IMR-90 (cell line): ENCODE data around the gene MYLK4. TPM values are rescaled to one million over a fixed set of nuclear protein-coding genes. Genes with fewer than 3 reads are reported as not detected.

Experiments used
- ATAC-seq: fragments of 200-7000 bp; cut with Tn5 transposase; 2 replicates; pipeline ENCODE4 v1.9.1; 2020; ENCODE audit warnings: low read depth, mild to moderate bottlenecking, moderate library complexity
- BruUV-seq: library from RNA; stranded (reverse); fragments of 400-500 nt; replicated peaks from 2 replicates; lab custom pipeline; 2021; lab: Mats Ljungman, UMichigan
- CTCF ChIA-PET: fragments of 300-600 bp; formaldehyde crosslinking; extraction: SDS; loops from one replicate; lab custom pipeline; 2021; ENCODE audit warnings: antibody characterized with exemption; lab: Yijun Ruan, JAX
- POLR2A ChIA-PET: fragments of 300-600 bp; sonication (Branson Sonifier 250); formaldehyde crosslinking; loops from one replicate; lab custom pipeline; 2022; ENCODE audit warnings: antibody characterized with exemption; ENCODE audit not compliant: unreplicated experiment; lab: Charles Lee
- DNase-seq: peaks from one replicate; pipeline ENCODE4 v3.0.0; 2013
- H2AFZ ChIP-seq: replicated peaks from 2 replicates; pipeline ENCODE3; 2013; ENCODE audit warnings: low read length, mild to moderate bottlenecking; ENCODE audit not compliant: poor library complexity
- H2AK5ac ChIP-seq: 2 replicates; pipeline ENCODE4 v1.6.1; 2013; ENCODE audit warnings: low read depth, low read length, inconsistent platforms
- H2AK9ac ChIP-seq: replicated peaks from 2 replicates; pipeline ENCODE3; 2013; ENCODE audit warnings: mild to moderate bottlenecking, low read depth, low read length, moderate library complexity; ENCODE audit not compliant: poor library complexity
- H2BK120ac ChIP-seq: 2 replicates; pipeline ENCODE4 v1.6.1; 2013; ENCODE audit warnings: low read depth, low read length, inconsistent platforms
- H2BK15ac ChIP-seq: 3 replicates; pipeline ENCODE4 v1.6.1; 2013; ENCODE audit warnings: low read depth, low read length, inconsistent platforms
- H2BK20ac ChIP-seq: 2 replicates; pipeline ENCODE4 v1.6.1; 2013; ENCODE audit warnings: low read depth, mild to moderate bottlenecking, inconsistent platforms, low read length, moderate library complexity
- H2BK5ac ChIP-seq: 2 replicates; pipeline ENCODE4 v1.6.1; 2013; ENCODE audit warnings: mild to moderate bottlenecking, low read depth, low read length, inconsistent platforms; ENCODE audit not compliant: poor library complexity, severe bottlenecking
- H3K14ac ChIP-seq: replicated peaks from 2 replicates; pipeline ENCODE4 v1.6.1; 2013; ENCODE audit warnings: low read depth, low read length, inconsistent platforms
- H3K18ac ChIP-seq: 2 replicates; pipeline ENCODE4 v1.6.1; 2013; ENCODE audit warnings: low read depth, low read length, control low read depth
- H3K23ac ChIP-seq: 2 replicates; pipeline ENCODE4 v1.6.1; 2013; ENCODE audit warnings: low read depth, low read length, inconsistent platforms
- H3K27ac ChIP-seq: 2 replicates; pipeline ENCODE4 v1.5.1; 2013; ENCODE audit warnings: mild to moderate bottlenecking, control low read depth, low read length; ENCODE audit not compliant: insufficient read depth
- H3K27me3 ChIP-seq: 2 replicates; pipeline ENCODE4 v1.6.1; 2013; ENCODE audit warnings: low read length; ENCODE audit not compliant: control insufficient read depth, insufficient read depth
- H3K36me3 ChIP-seq: 2 replicates; pipeline ENCODE4 v1.6.1; 2013; ENCODE audit warnings: low read length, mixed read lengths; ENCODE audit not compliant: control insufficient read depth, insufficient read depth
- H3K4ac ChIP-seq: 2 replicates; pipeline ENCODE4 v1.6.1; 2013; ENCODE audit warnings: low read depth, low read length, inconsistent platforms
- H3K4me1 ChIP-seq: 2 replicates; pipeline ENCODE4 v1.6.1; 2013; ENCODE audit warnings: low read length, mixed read lengths; ENCODE audit not compliant: control insufficient read depth, insufficient read depth
- H3K4me2 ChIP-seq: 2 replicates; pipeline ENCODE4 v1.6.1; 2013; ENCODE audit warnings: low read depth, mild to moderate bottlenecking, control low read depth, low read length, moderate library complexity
- H3K4me3 ChIP-seq: 2 replicates; pipeline ENCODE4 v1.5.1; 2013; ENCODE audit warnings: low read depth, mild to moderate bottlenecking, control low read depth, low read length, moderate library complexity; ENCODE audit not compliant: insufficient read depth
- H3K56ac ChIP-seq: 2 replicates; pipeline ENCODE4 v1.6.1; 2013; ENCODE audit warnings: low read length, inconsistent platforms; ENCODE audit not compliant: insufficient read depth; ENCODE audit errors: extremely low read depth
- H3K79me1 ChIP-seq, 2 experiments: 2 replicates each; pipeline ENCODE4 v1.6.1; 2013; ENCODE audit warnings: low read length in 2 of 2, inconsistent platforms in 1 of 2, low read depth in 1 of 2
- H3K9ac ChIP-seq: 2 replicates; pipeline ENCODE4 v1.6.1; 2013; ENCODE audit warnings: low read depth, low read length, control low read depth
- H3K9me1 ChIP-seq: 2 replicates; pipeline ENCODE4 v1.6.1; 2013; ENCODE audit warnings: low read length, inconsistent platforms; ENCODE audit not compliant: insufficient read depth
- H3K9me3 ChIP-seq: 2 replicates; pipeline ENCODE4 v1.6.1; 2013; ENCODE audit warnings: low read length; ENCODE audit not compliant: control insufficient read depth, insufficient read depth
- H4K20me1 ChIP-seq: 2 replicates; pipeline ENCODE4 v1.6.1; 2013; ENCODE audit warnings: low read length, inconsistent platforms; ENCODE audit not compliant: insufficient read depth
- H4K5ac ChIP-seq: 2 replicates; pipeline ENCODE4 v1.6.1; 2013; ENCODE audit warnings: mild to moderate bottlenecking, low read depth, low read length, control low read depth
- H4K8ac ChIP-seq, 2 experiments: 2 replicates each; pipeline ENCODE4 v1.6.1; 2013; ENCODE audit warnings: low read depth in 2 of 2, low read length in 2 of 2, control low read depth in 1 of 2, inconsistent platforms in 1 of 2
- H4K91ac ChIP-seq: 2 replicates; pipeline ENCODE4 v1.6.1; 2013; ENCODE audit warnings: low read depth, low read length, inconsistent platforms; ENCODE audit not compliant: insufficient read depth
- BHLHE40 ChIP-seq: fragments of 150-350 bp; IDR thresholded peaks from 2 replicates; pipeline ENCODE4 v1.6.1; 2016; ENCODE audit warnings: mild to moderate bottlenecking, low read depth, low read length
- CTCF ChIP-seq: conservative IDR thresholded peaks from 2 replicates; pipeline ENCODE4 v1.5.1; 2012; ENCODE audit warnings: mild to moderate bottlenecking, low read depth, low read length, improper control_type of control experiment
- ELK1 ChIP-seq: fragments of 150-350 bp; IDR thresholded peaks from 2 replicates; pipeline ENCODE4 v1.6.1; 2016; ENCODE audit warnings: low read depth, mild to moderate bottlenecking, low read length, moderate library complexity, borderline replicate concordance
- MAZ ChIP-seq: IDR thresholded peaks from 2 replicates; pipeline ENCODE4 v1.6.1; 2012; ENCODE audit warnings: low read depth, mild to moderate bottlenecking, low read length, improper control_type of control experiment, moderate library complexity, borderline replicate concordance
- MXI1 ChIP-seq: IDR thresholded peaks from 2 replicates; pipeline ENCODE4 v1.6.1; 2012; ENCODE audit warnings: low read depth, mild to moderate bottlenecking, low read length, moderate library complexity, borderline replicate concordance
- NFE2L2 ChIP-seq: fragments of 150-350 bp; IDR thresholded peaks from 2 replicates; pipeline ENCODE4 v1.6.1; 2016; ENCODE audit warnings: low read depth, mild to moderate bottlenecking, low read length
- POLR2A ChIP-seq: IDR thresholded peaks from 2 replicates; pipeline ENCODE4 v1.6.1; 2012; ENCODE audit warnings: mild to moderate bottlenecking, low read depth, low read length
- RCOR1 ChIP-seq: IDR thresholded peaks from 2 replicates; pipeline ENCODE4 v1.6.1; 2012; ENCODE audit warnings: mild to moderate bottlenecking, low read length, improper control_type of control experiment; ENCODE audit not compliant: insufficient replicate concordance
- RFX5 ChIP-seq: IDR thresholded peaks from 2 replicates; pipeline ENCODE4 v1.8.0; 2012; ENCODE audit warnings: low read depth, mild to moderate bottlenecking, low read length, moderate library complexity
- SMC3 ChIP-seq: fragments of 150-350 bp; IDR thresholded peaks from 2 replicates; pipeline ENCODE4 v1.6.1; 2016; ENCODE audit warnings: low read depth, mild to moderate bottlenecking, antibody characterized with exemption, low read length, moderate library complexity
- USF2 ChIP-seq: fragments of 150-350 bp; IDR thresholded peaks from 2 replicates; pipeline ENCODE4 v1.6.1; 2017; ENCODE audit warnings: mild to moderate bottlenecking, antibody characterized with exemption, low read length, low read depth
- WGBS, 2 experiments: methylation state at CpG; one replicate each; pipeline versions ENCODE4 v1.1.5 to v1.1.7; 2013; ENCODE audit warnings: missing lambda C conversion rate in 2 of 2; ENCODE audit not compliant: insufficient read length in 1 of 2; ENCODE audit errors: extremely low coverage in 2 of 2; 5-methylcytosine and 5-hydroxymethylcytosine counted together
- dilution Hi-C: fragments of 300-500 bp; cut with HindIII; formaldehyde crosslinking; loops from one replicate; pipeline ENCODE4 v1.14.3; 2018; ENCODE audit warnings: low sequenced_read_pairs; ENCODE audit not compliant: unreplicated experiment
- in situ Hi-C: fragments of 300-500 bp; cut with MboI; formaldehyde crosslinking; loops from 3 replicates; pipeline ENCODE4 v1.14.3; 2019; ENCODE audit warnings: low sequenced_read_pairs, inconsistent platforms, mixed read lengths
- intact Hi-C: fragments of 100-400 bp; cut with micrococcal nuclease; formaldehyde crosslinking; loops from 2 replicates; pipeline ENCODE4 v1.10.0; 2022
- polyA plus RNA-seq, 3 experiments: library from polyadenylated mRNA; depleted of rRNA; stranded (reverse); fragments of >200 nt; gene quantifications; 2 replicates each; pipeline ENCODE4 v1.2.3, GENCODE V29; 2012; ENCODE audit warnings: low replicate concordance in 1 of 3
- total RNA-seq: library from RNA; depleted of rRNA; stranded (reverse); fragments of >200 nt; gene quantifications from 2 replicates; pipeline ENCODE4 v1.2.3, GENCODE V29; 2012

MYLK4 gene
- total and polyA plus RNA-seq, 2 of the 4 experiments (the other 2 are of a cell fraction), result under 0.01 to 0.07 TPM

- TF ChIP-seq SMC3, result no peak
- TF ChIP-seq RCOR1, result no peak
- no peak for TF ChIP-seq CTCF
- no peak for TF ChIP-seq USF2
- TF ChIP-seq RFX5, result no peak
- TF ChIP-seq MXI1, result no peak
- TF ChIP-seq ELK1, result no peak
- TF ChIP-seq NFE2L2, result no peak
- no peak for TF ChIP-seq MAZ
- no peak for TF ChIP-seq POLR2A
- TF ChIP-seq BHLHE40, result no peak
- ChIA-PET POLR2A (no interaction called here), CTCF (interaction anchor here (1.6 kb wide), 1 partner anchor 24 kb away, joined by 5 read pairs; the partner anchor contains the start of gene MYLK4)
- Histone ChIP-seq H3K9me3 (no peaks in the 10 kb centered on the region), H3K79me1 (no peaks in the 10 kb centered on the region), H2AK5ac (no peak overlapping the region), H3K36me3 (no peaks in the 10 kb centered on the region), H2BK20ac (no peak overlapping the region), H3K9me1 (no peaks in the 10 kb centered on the region), H3K27ac (no peak overlapping the region), H3K4me3 (no peak overlapping the region), H3K18ac (peak overlapping the region; percentile 64; the same call in 1 of the 2 replicates), H4K91ac (no peak overlapping the region), H4K5ac (peak overlapping the region; percentile 80), H3K14ac (no peak overlapping the region), H3K4me1 (no peaks in the 10 kb centered on the region), H3K23ac (no peak overlapping the region), H3K4me2 (no peak overlapping the region), H3K4ac (no peak overlapping the region), H3K9ac (no peak overlapping the region), H2BK5ac (no peak overlapping the region), H2AFZ (no peak overlapping the region), H4K20me1 (no peaks in the 10 kb centered on the region), H3K27me3 (no peaks in the 10 kb centered on the region), H3K56ac (no peak overlapping the region), H4K8ac (peak overlapping the region; percentile 62 to 65; a peak in 3 of 4 replicates), H2AK9ac (no peak overlapping the region), H2BK15ac (no peak overlapping the region), H2BK120ac (0 out of 2 replicates have a peak overlapping the region, but pooled peaks have one; percentile 7)
- WGBS, 2 experiments, result no CpG with 5 or more reads among the region's 8 CpGs
- dilution Hi-C loops, result no loop called here
- intact Hi-C loops, result no loop called here
- DNase-seq (peak; percentile 78), ATAC-seq (peak; percentile 81)
- no TSS peak for BruUV-seq
- in situ Hi-C loops, result no loop called here
Measured at GRCh38 chr6:2725999-2726567, 24.6 kb downstream of the MYLK4 start.
